Panc1 (cell line): ENCODE data around the gene TMTC1. TPM values are rescaled to one million over a fixed set of nuclear protein-coding genes. Genes with fewer than 3 reads are reported as not detected.

ENCODE experiments used
- ATAC-seq: fragments of 200-7000 bp; cut with Tn5 transposase; 2 replicates; pipeline ENCODE4 v1.9.1; 2020; ENCODE audit warnings: mild to moderate bottlenecking, moderate library complexity
- BruUV-seq: library from RNA; stranded (reverse); fragments of 400-500 nt; replicated peaks from 2 replicates; lab custom pipeline; 2021; lab: Mats Ljungman, UMichigan
- CTCF ChIA-PET: fragments of 300-600 bp; sonication (Branson Sonifier 250); formaldehyde crosslinking; loops from one replicate; lab custom pipeline; 2022; ENCODE audit warnings: antibody characterized with exemption; lab: Charles Lee
- POLR2A ChIA-PET: fragments of 300-600 bp; sonication (Branson Sonifier 250); formaldehyde crosslinking; loops from one replicate; lab custom pipeline; 2022; ENCODE audit warnings: antibody characterized with exemption; lab: Charles Lee
- DNase-seq: peaks from one replicate; pipeline ENCODE4 v3.0.0-alpha.2; 2010; ENCODE audit warnings: low read depth, low spot score
- H3K27ac ChIP-seq: 2 replicates; pipeline ENCODE4 v1.5.1; 2011; ENCODE audit warnings: mild to moderate bottlenecking, low read length, inconsistent platforms
- H3K27me3 ChIP-seq: fragments of 200-500 bp; sonication (Bioruptor generic); 2 replicates; pipeline ENCODE4 v1.6.0; 2014; ENCODE audit warnings: low read length, inconsistent platforms; ENCODE audit not compliant: control insufficient read depth, insufficient read depth
- H3K36me3 ChIP-seq: fragments of 200-500 bp; sonication (Bioruptor generic); 2 replicates; pipeline ENCODE4 v1.5.1; 2014; ENCODE audit warnings: inconsistent platforms, mild to moderate bottlenecking, low read length, moderate library complexity; ENCODE audit not compliant: control insufficient read depth, insufficient read depth
- H3K4me1 ChIP-seq: 2 replicates; pipeline ENCODE4 v1.5.1; 2011; ENCODE audit warnings: inconsistent platforms, mild to moderate bottlenecking, low read length, moderate library complexity; ENCODE audit not compliant: control insufficient read depth, insufficient read depth
- H3K4me3 ChIP-seq, 2 experiments: 2 replicates each; pipeline ENCODE4 v1.5.1; 2011 to 2012; ENCODE audit warnings: low read depth in 2 of 2, low read length in 2 of 2, mild to moderate bottlenecking in 2 of 2, inconsistent platforms in 1 of 2, moderate library complexity in 1 of 2
- H3K9me3 ChIP-seq: fragments of 200-500 bp; sonication (Bioruptor generic); 2 replicates; pipeline ENCODE4 v1.5.1; 2014; ENCODE audit warnings: low read depth, mild to moderate bottlenecking, inconsistent platforms, low read length, moderate library complexity; ENCODE audit not compliant: control insufficient read depth, insufficient read depth
- POLR2AphosphoS5 ChIP-seq: IDR thresholded peaks from 2 replicates; pipeline ENCODE4 v1.6.1; 2012; ENCODE audit warnings: mild to moderate bottlenecking, low read depth, low read length, moderate library complexity
- SIN3A ChIP-seq: IDR thresholded peaks from 2 replicates; pipeline ENCODE4 v1.6.1; 2012; ENCODE audit warnings: low read depth, mild to moderate bottlenecking, low read length, moderate library complexity, borderline replicate concordance; ENCODE audit not compliant: insufficient read depth
- TCF7L2 ChIP-seq: IDR thresholded peaks from 2 replicates; pipeline ENCODE4 v1.6.1; 2011; ENCODE audit warnings: mild to moderate bottlenecking, low read depth, low read length, inconsistent platforms
- in situ Hi-C: cut with HindIII; loops from 2 replicates; pipeline ENCODE4 v1.10.0; 2016; ENCODE audit warnings: low sequenced_read_pairs, low pct_unique_long_range_greater_than_20kb
- intact Hi-C: fragments of 100-400 bp; cut with micrococcal nuclease; formaldehyde crosslinking; loops from one replicate; pipeline ENCODE4 v1.10.0; 2022; ENCODE audit not compliant: unreplicated experiment
- total RNA-seq: library from RNA; stranded (reverse); gene quantifications from one replicate; pipeline ENCODE4 v1.2.1, GENCODE V29; 2021; ENCODE audit not compliant: unreplicated experiment
- TF ChIP-seq, protein P1 (sequence below): fragments of 450-650 bp; IDR thresholded peaks from 2 replicates; pipeline ENCODE4 v1.5.1; 2017; ENCODE audit warnings: mild to moderate bottlenecking
- TF ChIP-seq, protein P2 (sequence below), 2 experiments: IDR thresholded peaks; 2 replicates each; pipeline ENCODE4 v1.6.1; 2011 to 2012; ENCODE audit warnings: low read depth in 2 of 2, control low read depth in 1 of 2, low read length in 1 of 2, mild to moderate bottlenecking in 1 of 2, moderate library complexity in 1 of 2; ENCODE audit not compliant: insufficient read depth in 1 of 2

Gene TMTC1
- total RNA-seq, 1 experiment from 2014 or later, result 0.28 TPM

- Histone ChIP-seq H3K27ac (no peak overlapping the region), H3K4me1 (no peaks in the 10 kb centered on the region), H3K4me3 (no peak overlapping the region), H3K27me3 (no peaks in the 10 kb centered on the region), H3K9me3 (no peaks in the 10 kb centered on the region), H3K36me3 (no peaks in the 10 kb centered on the region)
- POLR2A ChIA-PET, result no interaction called here
- TF ChIP-seq TCF7L2 (no peak), POLR2AphosphoS5 (no peak), SIN3A (no peak)
- TF ChIP-seq, protein P1, sequence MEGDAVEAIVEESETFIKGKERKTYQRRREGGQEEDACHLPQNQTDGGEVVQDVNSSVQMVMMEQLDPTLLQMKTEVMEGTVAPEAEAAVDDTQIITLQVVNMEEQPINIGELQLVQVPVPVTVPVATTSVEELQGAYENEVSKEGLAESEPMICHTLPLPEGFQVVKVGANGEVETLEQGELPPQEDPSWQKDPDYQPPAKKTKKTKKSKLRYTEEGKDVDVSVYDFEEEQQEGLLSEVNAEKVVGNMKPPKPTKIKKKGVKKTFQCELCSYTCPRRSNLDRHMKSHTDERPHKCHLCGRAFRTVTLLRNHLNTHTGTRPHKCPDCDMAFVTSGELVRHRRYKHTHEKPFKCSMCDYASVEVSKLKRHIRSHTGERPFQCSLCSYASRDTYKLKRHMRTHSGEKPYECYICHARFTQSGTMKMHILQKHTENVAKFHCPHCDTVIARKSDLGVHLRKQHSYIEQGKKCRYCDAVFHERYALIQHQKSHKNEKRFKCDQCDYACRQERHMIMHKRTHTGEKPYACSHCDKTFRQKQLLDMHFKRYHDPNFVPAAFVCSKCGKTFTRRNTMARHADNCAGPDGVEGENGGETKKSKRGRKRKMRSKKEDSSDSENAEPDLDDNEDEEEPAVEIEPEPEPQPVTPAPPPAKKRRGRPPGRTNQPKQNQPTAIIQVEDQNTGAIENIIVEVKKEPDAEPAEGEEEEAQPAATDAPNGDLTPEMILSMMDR, result no peak
- TF ChIP-seq, protein P2, sequence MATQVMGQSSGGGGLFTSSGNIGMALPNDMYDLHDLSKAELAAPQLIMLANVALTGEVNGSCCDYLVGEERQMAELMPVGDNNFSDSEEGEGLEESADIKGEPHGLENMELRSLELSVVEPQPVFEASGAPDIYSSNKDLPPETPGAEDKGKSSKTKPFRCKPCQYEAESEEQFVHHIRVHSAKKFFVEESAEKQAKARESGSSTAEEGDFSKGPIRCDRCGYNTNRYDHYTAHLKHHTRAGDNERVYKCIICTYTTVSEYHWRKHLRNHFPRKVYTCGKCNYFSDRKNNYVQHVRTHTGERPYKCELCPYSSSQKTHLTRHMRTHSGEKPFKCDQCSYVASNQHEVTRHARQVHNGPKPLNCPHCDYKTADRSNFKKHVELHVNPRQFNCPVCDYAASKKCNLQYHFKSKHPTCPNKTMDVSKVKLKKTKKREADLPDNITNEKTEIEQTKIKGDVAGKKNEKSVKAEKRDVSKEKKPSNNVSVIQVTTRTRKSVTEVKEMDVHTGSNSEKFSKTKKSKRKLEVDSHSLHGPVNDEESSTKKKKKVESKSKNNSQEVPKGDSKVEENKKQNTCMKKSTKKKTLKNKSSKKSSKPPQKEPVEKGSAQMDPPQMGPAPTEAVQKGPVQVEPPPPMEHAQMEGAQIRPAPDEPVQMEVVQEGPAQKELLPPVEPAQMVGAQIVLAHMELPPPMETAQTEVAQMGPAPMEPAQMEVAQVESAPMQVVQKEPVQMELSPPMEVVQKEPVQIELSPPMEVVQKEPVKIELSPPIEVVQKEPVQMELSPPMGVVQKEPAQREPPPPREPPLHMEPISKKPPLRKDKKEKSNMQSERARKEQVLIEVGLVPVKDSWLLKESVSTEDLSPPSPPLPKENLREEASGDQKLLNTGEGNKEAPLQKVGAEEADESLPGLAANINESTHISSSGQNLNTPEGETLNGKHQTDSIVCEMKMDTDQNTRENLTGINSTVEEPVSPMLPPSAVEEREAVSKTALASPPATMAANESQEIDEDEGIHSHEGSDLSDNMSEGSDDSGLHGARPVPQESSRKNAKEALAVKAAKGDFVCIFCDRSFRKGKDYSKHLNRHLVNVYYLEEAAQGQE (IDR thresholded peaks at IDR 0.05; ENCODE audit: insufficient read depth in 1 of 2, low read depth in 2 of 2, low read length in 1 of 2), result no peak
- DNase-seq (no peak), ATAC-seq (no peak)
- in situ Hi-C loops, result no loop called here
- CTCF ChIA-PET, result no interaction called here
- no TSS peak for BruUV-seq
- intact Hi-C loops, result no loop called here
Measured at GRCh38 chr12:29713729-29714128, 70.0 kb downstream of the TMTC1 start.

DNA sequence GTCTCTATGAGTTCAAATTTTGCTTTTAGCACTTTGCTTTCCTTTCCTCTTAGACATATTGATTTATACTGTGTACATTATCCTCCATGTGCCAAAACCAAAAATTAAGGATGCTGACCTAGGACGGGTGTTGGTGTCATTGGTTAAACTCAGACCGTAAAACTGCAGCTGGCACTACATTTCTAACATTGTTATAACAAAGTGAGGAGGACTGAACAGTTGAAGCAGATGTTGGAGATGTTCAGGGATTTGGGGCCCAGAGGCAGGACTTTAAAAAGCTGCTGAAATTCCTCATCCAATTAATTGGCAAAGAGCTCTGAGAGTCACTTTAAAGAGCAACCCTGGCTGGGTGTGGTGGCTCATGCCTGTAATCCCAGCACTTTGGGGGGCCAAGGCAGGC, 72.4 kb downstream of the TMTC1 start:
- no peak for TF ChIP-seq SIN3A
- TF ChIP-seq, protein P2 (IDR thresholded peaks at IDR 0.05; ENCODE audit: insufficient read depth in 1 of 2, low read depth in 2 of 2, low read length in 1 of 2), result no peak
- TF ChIP-seq, protein P1, result no peak
- no peak for TF ChIP-seq TCF7L2
- no peak for TF ChIP-seq POLR2AphosphoS5
- BruUV-seq, result no TSS peak
- intact Hi-C loops (no loop called here), in situ Hi-C loops (no loop called here)
- CTCF ChIA-PET, result no interaction called here
- H3K9me3 ChIP-seq, result no peaks in the 10 kb centered on the region
- H3K27me3 ChIP-seq, result 0 out of 2 replicates have a peak, but pooled peaks cover 4% of the 10 kb centered on the region
- no peaks in the 10 kb centered on the region for H3K36me3 ChIP-seq
- DNase-seq (no peak), ATAC-seq (no peak)
- POLR2A ChIA-PET, result no interaction called here
- H3K4me3 ChIP-seq, result no peak overlapping the region
- no peaks in the 10 kb centered on the region for H3K4me1 ChIP-seq
- H3K27ac ChIP-seq, result no peak overlapping the region
